ENCODE results near the gene VGLL3. TPM values are rescaled to one million over a fixed set of nuclear protein-coding genes. Genes with fewer than 3 reads are reported as not detected.

The VGLL3 gene
- total RNA-seq, 1 experiment from 2014 or later: 0.15 TPM

DNA sequence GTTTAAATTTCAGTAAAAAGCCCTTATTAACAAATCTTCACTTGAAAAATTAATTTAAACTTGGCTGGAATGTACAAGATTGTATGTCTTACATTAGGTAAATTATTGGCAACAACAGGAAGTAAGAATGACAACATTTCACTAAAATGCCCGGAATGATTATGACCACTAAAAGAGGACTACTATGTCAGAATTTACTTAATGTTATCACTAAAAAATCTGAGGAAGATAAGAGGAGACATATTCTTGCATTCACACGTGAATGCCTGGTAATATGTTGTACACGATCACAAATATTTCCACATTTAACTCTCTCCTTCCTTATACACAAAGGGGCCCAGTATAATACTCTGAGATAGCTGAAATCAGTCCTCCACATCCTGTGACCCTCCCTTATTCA is 29.7 kb downstream of the VGLL3 start:
- in situ Hi-C loops (cut with HindIII; ENCODE audit: low pct_unique_long_range_greater_than_20kb, low sequenced_read_pairs) (no loop called here), intact Hi-C loops (cut with micrococcal nuclease; ENCODE audit: unreplicated experiment) (no loop called here)
- no peaks in the 10 kb centered on the region for H3K27me3 ChIP-seq (ENCODE audit: control insufficient read depth, insufficient read depth, low read length)
- DNase-seq (ENCODE audit: low read depth, low spot score): no peak
- H3K4me1 ChIP-seq (ENCODE audit: control insufficient read depth, insufficient read depth, low read length): no peaks in the 10 kb centered on the region
- POLR2A ChIA-PET: no interaction called here
- H3K27ac ChIP-seq (ENCODE audit: low read length): no peak overlapping the region
- no TSS peak for BruUV-seq (replicated peaks)
- no peak for TF ChIP-seq POLR2AphosphoS5 (IDR thresholded peaks at IDR 0.05; ENCODE audit: low read depth, low read length)
- no peak for TF ChIP-seq TCF7L2 (IDR thresholded peaks at IDR 0.05; ENCODE audit: low read depth, low read length)
- TF ChIP-seq SIN3A (IDR thresholded peaks at IDR 0.05; ENCODE audit: borderline replicate concordance, insufficient read depth, low read depth, low read length): no peak
- TF ChIP-seq, protein P1, sequence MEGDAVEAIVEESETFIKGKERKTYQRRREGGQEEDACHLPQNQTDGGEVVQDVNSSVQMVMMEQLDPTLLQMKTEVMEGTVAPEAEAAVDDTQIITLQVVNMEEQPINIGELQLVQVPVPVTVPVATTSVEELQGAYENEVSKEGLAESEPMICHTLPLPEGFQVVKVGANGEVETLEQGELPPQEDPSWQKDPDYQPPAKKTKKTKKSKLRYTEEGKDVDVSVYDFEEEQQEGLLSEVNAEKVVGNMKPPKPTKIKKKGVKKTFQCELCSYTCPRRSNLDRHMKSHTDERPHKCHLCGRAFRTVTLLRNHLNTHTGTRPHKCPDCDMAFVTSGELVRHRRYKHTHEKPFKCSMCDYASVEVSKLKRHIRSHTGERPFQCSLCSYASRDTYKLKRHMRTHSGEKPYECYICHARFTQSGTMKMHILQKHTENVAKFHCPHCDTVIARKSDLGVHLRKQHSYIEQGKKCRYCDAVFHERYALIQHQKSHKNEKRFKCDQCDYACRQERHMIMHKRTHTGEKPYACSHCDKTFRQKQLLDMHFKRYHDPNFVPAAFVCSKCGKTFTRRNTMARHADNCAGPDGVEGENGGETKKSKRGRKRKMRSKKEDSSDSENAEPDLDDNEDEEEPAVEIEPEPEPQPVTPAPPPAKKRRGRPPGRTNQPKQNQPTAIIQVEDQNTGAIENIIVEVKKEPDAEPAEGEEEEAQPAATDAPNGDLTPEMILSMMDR (IDR thresholded peaks at IDR 0.05): no peak
- TF ChIP-seq, protein P2, sequence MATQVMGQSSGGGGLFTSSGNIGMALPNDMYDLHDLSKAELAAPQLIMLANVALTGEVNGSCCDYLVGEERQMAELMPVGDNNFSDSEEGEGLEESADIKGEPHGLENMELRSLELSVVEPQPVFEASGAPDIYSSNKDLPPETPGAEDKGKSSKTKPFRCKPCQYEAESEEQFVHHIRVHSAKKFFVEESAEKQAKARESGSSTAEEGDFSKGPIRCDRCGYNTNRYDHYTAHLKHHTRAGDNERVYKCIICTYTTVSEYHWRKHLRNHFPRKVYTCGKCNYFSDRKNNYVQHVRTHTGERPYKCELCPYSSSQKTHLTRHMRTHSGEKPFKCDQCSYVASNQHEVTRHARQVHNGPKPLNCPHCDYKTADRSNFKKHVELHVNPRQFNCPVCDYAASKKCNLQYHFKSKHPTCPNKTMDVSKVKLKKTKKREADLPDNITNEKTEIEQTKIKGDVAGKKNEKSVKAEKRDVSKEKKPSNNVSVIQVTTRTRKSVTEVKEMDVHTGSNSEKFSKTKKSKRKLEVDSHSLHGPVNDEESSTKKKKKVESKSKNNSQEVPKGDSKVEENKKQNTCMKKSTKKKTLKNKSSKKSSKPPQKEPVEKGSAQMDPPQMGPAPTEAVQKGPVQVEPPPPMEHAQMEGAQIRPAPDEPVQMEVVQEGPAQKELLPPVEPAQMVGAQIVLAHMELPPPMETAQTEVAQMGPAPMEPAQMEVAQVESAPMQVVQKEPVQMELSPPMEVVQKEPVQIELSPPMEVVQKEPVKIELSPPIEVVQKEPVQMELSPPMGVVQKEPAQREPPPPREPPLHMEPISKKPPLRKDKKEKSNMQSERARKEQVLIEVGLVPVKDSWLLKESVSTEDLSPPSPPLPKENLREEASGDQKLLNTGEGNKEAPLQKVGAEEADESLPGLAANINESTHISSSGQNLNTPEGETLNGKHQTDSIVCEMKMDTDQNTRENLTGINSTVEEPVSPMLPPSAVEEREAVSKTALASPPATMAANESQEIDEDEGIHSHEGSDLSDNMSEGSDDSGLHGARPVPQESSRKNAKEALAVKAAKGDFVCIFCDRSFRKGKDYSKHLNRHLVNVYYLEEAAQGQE (IDR thresholded peaks at IDR 0.05; ENCODE audit: insufficient read depth in 1 of 2, low read depth in 2 of 2, low read length in 1 of 2): no peak
- no peaks in the 10 kb centered on the region for H3K9me3 ChIP-seq (ENCODE audit: control insufficient read depth, insufficient read depth, low read depth, low read length)
- no peak for ATAC-seq
- CTCF ChIA-PET: no interaction called here
- H3K4me3 ChIP-seq (ENCODE audit: low read depth in 2 of 2, low read length in 2 of 2): no peak overlapping the region
- no peaks in the 10 kb centered on the region for H3K36me3 ChIP-seq (ENCODE audit: control insufficient read depth, insufficient read depth, low read length)

DNA sequence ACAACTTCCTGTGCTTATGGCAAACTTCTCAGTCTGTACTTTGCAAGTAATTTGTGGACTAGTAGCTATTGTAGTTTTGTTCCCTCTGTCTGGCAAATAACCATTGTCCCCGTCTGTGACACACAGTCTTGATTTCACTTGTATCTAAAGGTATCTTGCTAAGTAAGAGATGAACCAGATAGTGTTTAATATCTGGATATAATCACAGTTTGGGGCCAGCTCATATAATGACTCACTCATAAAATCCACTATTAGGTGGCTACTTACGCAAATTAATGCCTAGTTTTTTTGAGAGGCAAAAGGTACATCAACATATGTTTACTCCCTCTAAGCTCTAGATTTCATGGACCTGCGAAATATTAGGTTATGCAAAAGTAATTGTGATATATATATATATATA is 30.4 kb downstream of the VGLL3 start:
- H3K27ac ChIP-seq (ENCODE audit: low read length): no peak overlapping the region
- H3K9me3 ChIP-seq (ENCODE audit: control insufficient read depth, insufficient read depth, low read depth, low read length): no peaks in the 10 kb centered on the region
- no peak for ATAC-seq
- TF ChIP-seq TCF7L2 (IDR thresholded peaks at IDR 0.05; ENCODE audit: low read depth, low read length) (no peak), SIN3A (IDR thresholded peaks at IDR 0.05; ENCODE audit: borderline replicate concordance, insufficient read depth, low read depth, low read length) (no peak), POLR2AphosphoS5 (IDR thresholded peaks at IDR 0.05; ENCODE audit: low read depth, low read length) (no peak)
- TF ChIP-seq, protein P2 (IDR thresholded peaks at IDR 0.05; ENCODE audit: insufficient read depth in 1 of 2, low read depth in 2 of 2, low read length in 1 of 2): no peak
- TF ChIP-seq, protein P1 (IDR thresholded peaks at IDR 0.05): no peak
- H3K4me1 ChIP-seq (ENCODE audit: control insufficient read depth, insufficient read depth, low read length): no peaks in the 10 kb centered on the region
- in situ Hi-C loops (cut with HindIII; ENCODE audit: low pct_unique_long_range_greater_than_20kb, low sequenced_read_pairs) (no loop called here), intact Hi-C loops (cut with micrococcal nuclease; ENCODE audit: unreplicated experiment) (no loop called here)
- DNase-seq (ENCODE audit: low read depth, low spot score): no peak
- ChIA-PET POLR2A (no interaction called here), CTCF (no interaction called here)
- no TSS peak for BruUV-seq (replicated peaks)
- no peaks in the 10 kb centered on the region for H3K36me3 ChIP-seq (ENCODE audit: control insufficient read depth, insufficient read depth, low read length)
- no peak overlapping the region for H3K4me3 ChIP-seq (ENCODE audit: low read depth in 2 of 2, low read length in 2 of 2)
- H3K27me3 ChIP-seq (ENCODE audit: control insufficient read depth, insufficient read depth, low read length): no peaks in the 10 kb centered on the region
